ENCODE data around the gene PHF3.
A peak's percentile ranks its signal among the peaks of the same experiment; 100 is the strongest.

The PHF3 gene

GRCh38 chr6:63610944-63611343, 24.7 kb upstream of the PHF3 start:
- WGBS (ENCODE audit: insufficient coverage, insufficient read length), result no CpG with 5 or more reads among the region's 1 CpG

GRCh38 chr6:63611560-63611959, 24.0 kb upstream of the PHF3 start:
- H3K4me3 ChIP-seq (ENCODE audit: low read length), result no peak overlapping the region
- no CpG with 5 or more reads among the region's 1 CpG for WGBS (ENCODE audit: insufficient coverage, insufficient read length)
- no peaks in the 10 kb centered on the region for H3K36me3 ChIP-seq (ENCODE audit: control insufficient read depth, insufficient read depth, low read length)
- H3K4me1 ChIP-seq (ENCODE audit: control insufficient read depth, insufficient read depth, low read length), result no peaks in the 10 kb centered on the region
- H3K27me3 ChIP-seq (ENCODE audit: control insufficient read depth, insufficient read depth, low read length), result no peaks in the 10 kb centered on the region
- no peak for DNase-seq (ENCODE audit: low read depth, low spot score)
- H3K27ac ChIP-seq (ENCODE audit: low read length), result no peak overlapping the region
- no peaks in the 10 kb centered on the region for H3K9me3 ChIP-seq (ENCODE audit: control insufficient read depth, insufficient read depth, low read length)

More at GRCh38 chr6:63610944-63611343, 24.7 kb upstream of the PHF3 start:
- no peak for DNase-seq (ENCODE audit: low read depth, low spot score)
- Histone ChIP-seq H3K36me3 (ENCODE audit: control insufficient read depth, insufficient read depth, low read length) (no peaks in the 10 kb centered on the region), H3K4me3 (ENCODE audit: low read length) (no peak overlapping the region), H3K9me3 (ENCODE audit: control insufficient read depth, insufficient read depth, low read length) (no peaks in the 10 kb centered on the region), H3K27me3 (ENCODE audit: control insufficient read depth, insufficient read depth, low read length) (no peaks in the 10 kb centered on the region), H3K4me1 (ENCODE audit: control insufficient read depth, insufficient read depth, low read length) (no peaks in the 10 kb centered on the region), H3K27ac (ENCODE audit: low read length) (no peak overlapping the region)

DNA sequence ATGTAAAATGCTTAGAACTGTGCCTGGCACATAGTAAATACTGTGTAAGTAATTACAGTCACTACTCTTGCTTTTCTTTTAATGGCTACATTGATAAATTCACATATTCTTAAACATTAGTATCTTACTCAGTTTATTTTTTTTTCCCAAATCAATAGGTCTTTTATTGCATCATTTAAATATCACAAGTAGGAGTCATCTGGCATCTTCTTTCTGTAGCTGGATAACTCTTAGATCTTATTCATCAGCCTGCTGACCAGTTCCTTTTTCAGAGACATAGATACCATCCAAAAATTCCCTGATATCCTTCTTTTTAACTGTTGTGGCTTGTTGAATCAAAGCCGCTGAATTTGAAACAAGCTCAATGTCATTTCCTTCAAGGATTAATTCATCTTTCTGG, 20.0 kb upstream of the PHF3 start:
- Histone ChIP-seq H3K9me3 (ENCODE audit: control insufficient read depth, insufficient read depth, low read length) (no peaks in the 10 kb centered on the region), H3K4me1 (ENCODE audit: control insufficient read depth, insufficient read depth, low read length) (no peaks in the 10 kb centered on the region), H3K27me3 (ENCODE audit: control insufficient read depth, insufficient read depth, low read length) (no peaks in the 10 kb centered on the region), H3K4me3 (ENCODE audit: low read length) (no peak overlapping the region), H3K36me3 (ENCODE audit: control insufficient read depth, insufficient read depth, low read length) (no peaks in the 10 kb centered on the region), H3K27ac (ENCODE audit: low read length) (no peak overlapping the region)
- DNase-seq (ENCODE audit: low read depth, low spot score), result no peak
- WGBS (ENCODE audit: insufficient coverage, insufficient read length), result no CpG with 5 or more reads among the region's 1 CpG

- H3K27me3 ChIP-seq (ENCODE audit: control insufficient read depth, insufficient read depth, low read length), result no peaks in the 10 kb centered on the region
- no peak for DNase-seq (ENCODE audit: low read depth, low spot score)
- H3K4me1 ChIP-seq (ENCODE audit: control insufficient read depth, insufficient read depth, low read length), result no peaks in the 10 kb centered on the region
- WGBS (ENCODE audit: insufficient coverage, insufficient read length), result no CpG with 5 or more reads among the region's 2 CpGs
- H3K36me3 ChIP-seq (ENCODE audit: control insufficient read depth, insufficient read depth, low read length), result no peaks in the 10 kb centered on the region
- no peak overlapping the region for H3K4me3 ChIP-seq (ENCODE audit: low read length)
- H3K27ac ChIP-seq (ENCODE audit: low read length), result no peak overlapping the region
- no peaks in the 10 kb centered on the region for H3K9me3 ChIP-seq (ENCODE audit: control insufficient read depth, insufficient read depth, low read length)
Observed at GRCh38 chr6:63624091-63624490, 11.5 kb upstream of the PHF3 start.

DNA sequence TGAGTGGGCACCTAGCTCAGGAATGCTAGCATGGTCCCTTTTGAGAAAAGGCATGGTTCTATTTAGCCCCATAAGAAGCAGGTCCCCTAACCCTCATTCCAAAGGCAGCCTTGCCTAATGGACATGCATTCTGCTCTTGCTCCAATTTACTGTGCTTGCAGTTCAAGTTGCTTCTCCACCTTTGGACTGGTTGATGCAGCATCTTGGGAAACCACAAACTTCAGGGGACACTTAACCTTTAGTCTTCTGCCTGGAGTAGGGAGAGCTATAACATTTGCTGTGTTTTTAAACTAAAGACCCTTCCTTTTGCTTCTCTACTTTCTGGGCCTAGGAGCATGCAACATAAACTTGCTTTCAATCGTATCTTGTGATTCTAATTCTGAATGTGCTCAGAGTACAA, 5.1 kb upstream of the PHF3 start:
- Histone ChIP-seq H3K27me3 (ENCODE audit: control insufficient read depth, insufficient read depth, low read length) (no peaks in the 10 kb centered on the region), H3K4me3 (ENCODE audit: low read length) (no peak overlapping the region), H3K9me3 (ENCODE audit: control insufficient read depth, insufficient read depth, low read length) (no peaks in the 10 kb centered on the region), H3K27ac (ENCODE audit: low read length) (no peak overlapping the region), H3K36me3 (ENCODE audit: control insufficient read depth, insufficient read depth, low read length) (no peaks in the 10 kb centered on the region), H3K4me1 (ENCODE audit: control insufficient read depth, insufficient read depth, low read length) (no peaks in the 10 kb centered on the region)
- DNase-seq (ENCODE audit: low read depth, low spot score), result no peak
- whole genome bisulfite sequencing (ENCODE audit: insufficient coverage, insufficient read length), result no CpG with 5 or more reads among the region's 1 CpG

DNA sequence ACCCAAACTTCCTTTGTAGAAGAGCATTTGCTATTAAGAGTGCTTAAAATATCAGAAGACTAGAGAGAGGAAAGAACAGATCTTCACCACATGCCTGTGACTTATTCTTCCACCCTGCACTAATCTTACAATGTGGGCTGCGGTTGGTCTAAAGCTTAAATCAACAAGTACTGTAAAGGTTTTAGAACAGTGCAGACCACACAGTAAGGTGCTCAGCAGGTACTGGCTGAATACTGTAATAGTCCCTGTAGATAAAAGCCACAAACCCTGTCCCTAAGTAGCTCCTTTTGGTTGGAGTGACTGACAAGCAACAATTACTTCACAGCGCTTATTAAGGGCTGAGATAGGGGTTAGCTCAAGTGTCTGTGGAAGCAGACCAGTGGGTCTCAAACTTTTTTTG, 972 bp upstream of the PHF3 start:
- no peak overlapping the region for H3K4me3 ChIP-seq (ENCODE audit: low read length)
- H3K36me3 ChIP-seq (ENCODE audit: control insufficient read depth, insufficient read depth, low read length), result no peaks in the 10 kb centered on the region
- H3K27me3 ChIP-seq (ENCODE audit: control insufficient read depth, insufficient read depth, low read length), result no peaks in the 10 kb centered on the region
- WGBS (ENCODE audit: insufficient coverage, insufficient read length), result no CpG with 5 or more reads among the region's 2 CpGs
- H3K9me3 ChIP-seq (ENCODE audit: control insufficient read depth, insufficient read depth, low read length), result no peaks in the 10 kb centered on the region
- H3K4me1 ChIP-seq (ENCODE audit: control insufficient read depth, insufficient read depth, low read length), result no peaks in the 10 kb centered on the region
- no peak overlapping the region for H3K27ac ChIP-seq (ENCODE audit: low read length)
- no peak for DNase-seq (ENCODE audit: low read depth, low spot score)

DNA sequence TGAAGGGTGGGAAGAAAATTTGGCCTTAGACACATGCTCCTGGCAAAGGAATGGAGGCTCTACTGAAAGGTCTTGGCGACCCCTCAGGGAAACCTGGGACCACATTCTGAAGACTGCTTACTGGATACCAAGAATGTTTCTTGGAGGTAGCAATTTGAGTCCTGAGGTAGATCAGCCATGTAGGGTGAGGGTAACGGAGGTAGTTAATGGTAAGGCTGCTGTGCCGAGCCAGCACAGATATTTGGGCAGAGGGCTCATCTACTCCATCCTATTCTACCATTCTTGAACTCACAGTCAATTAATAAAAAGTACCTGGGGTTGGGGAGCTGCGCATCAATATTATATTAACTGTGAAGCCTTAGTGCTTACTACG, 401 bp upstream of the PHF3 start:
- no peak for DNase-seq (ENCODE audit: low read depth, low spot score)
- H3K4me3 ChIP-seq (ENCODE audit: low read length), result peak overlapping the region; percentile 23; the same call in 1 of the 2 replicates
- H3K27me3 ChIP-seq (ENCODE audit: control insufficient read depth, insufficient read depth, low read length), result no peaks in the 10 kb centered on the region
- no peak overlapping the region for H3K27ac ChIP-seq (ENCODE audit: low read length)
- no peaks in the 10 kb centered on the region for H3K36me3 ChIP-seq (ENCODE audit: control insufficient read depth, insufficient read depth, low read length)
- no CpG with 5 or more reads among the region's 5 CpGs for WGBS (ENCODE audit: insufficient coverage, insufficient read length)
- H3K9me3 ChIP-seq (ENCODE audit: control insufficient read depth, insufficient read depth, low read length), result no peaks in the 10 kb centered on the region
- H3K4me1 ChIP-seq (ENCODE audit: control insufficient read depth, insufficient read depth, low read length), result no peaks in the 10 kb centered on the region

DNA sequence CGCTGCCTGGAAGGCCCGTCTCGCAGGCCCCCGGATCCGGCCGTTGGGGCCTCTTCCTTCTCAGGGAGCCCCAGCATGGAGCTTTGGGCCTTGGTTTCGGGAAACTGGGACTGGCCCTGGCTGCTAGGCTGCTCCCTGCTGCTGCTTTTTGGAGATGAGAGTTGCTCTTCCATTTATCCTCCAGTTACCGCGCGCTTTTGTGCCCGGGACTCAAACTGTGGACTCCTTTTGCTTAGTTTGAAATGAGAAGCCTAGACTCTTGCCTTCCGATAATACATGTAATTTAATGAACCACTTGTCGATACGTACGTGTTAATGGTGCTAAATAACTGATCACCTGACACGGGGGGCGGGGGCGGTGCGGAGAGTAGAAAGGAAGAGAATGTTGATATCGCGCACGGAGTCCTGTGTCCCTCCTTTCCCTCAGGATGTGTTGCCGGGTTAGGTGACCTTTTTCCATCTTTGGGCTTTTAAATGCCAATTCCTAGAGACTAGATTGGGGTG, 968 bp downstream of the PHF3 start:
- Histone ChIP-seq H3K9me3 (ENCODE audit: control insufficient read depth, insufficient read depth, low read length) (no peaks in the 10 kb centered on the region), H3K27ac (ENCODE audit: low read length) (no peak overlapping the region), H3K27me3 (ENCODE audit: control insufficient read depth, insufficient read depth, low read length) (no peaks in the 10 kb centered on the region), H3K4me1 (ENCODE audit: control insufficient read depth, insufficient read depth, low read length) (no peaks in the 10 kb centered on the region), H3K36me3 (ENCODE audit: control insufficient read depth, insufficient read depth, low read length) (no peaks in the 10 kb centered on the region), H3K4me3 (ENCODE audit: low read length) (peak overlapping the region; percentile 81)
- DNase-seq (ENCODE audit: low read depth, low spot score), result no peak
- no CpG with 5 or more reads among the region's 23 CpGs for WGBS (ENCODE audit: insufficient coverage, insufficient read length)

DNA sequence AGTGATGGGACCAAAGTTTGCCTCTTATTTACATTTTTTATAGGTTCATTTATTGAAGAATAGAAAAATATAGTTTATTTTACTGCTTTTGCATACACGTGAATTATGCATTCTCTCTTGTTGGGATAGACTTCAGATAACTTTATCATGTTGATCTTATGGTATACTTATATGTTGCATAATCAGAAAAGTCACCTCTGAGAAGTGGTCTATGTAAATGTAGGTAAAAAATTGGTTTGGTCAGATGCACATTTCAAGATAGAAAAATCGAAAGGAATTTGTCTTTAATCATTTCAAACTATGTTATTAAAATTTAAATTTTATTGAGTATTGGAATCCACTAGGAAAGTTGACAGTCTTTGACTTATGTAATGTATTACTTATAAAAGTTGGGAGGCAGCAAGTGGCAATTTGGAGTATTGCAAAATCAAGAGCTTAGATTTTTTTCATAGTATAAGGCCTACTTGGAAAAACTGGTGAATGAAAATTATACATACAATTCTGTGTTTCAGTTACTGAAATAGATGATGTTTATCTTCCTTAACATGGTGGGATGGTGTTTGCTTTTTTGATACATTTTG, 2.4 kb downstream of the PHF3 start:
- Histone ChIP-seq H3K9me3 (ENCODE audit: control insufficient read depth, insufficient read depth, low read length) (no peaks in the 10 kb centered on the region), H3K27me3 (ENCODE audit: control insufficient read depth, insufficient read depth, low read length) (no peaks in the 10 kb centered on the region), H3K27ac (ENCODE audit: low read length) (no peak overlapping the region), H3K4me3 (ENCODE audit: low read length) (no peak overlapping the region), H3K36me3 (ENCODE audit: control insufficient read depth, insufficient read depth, low read length) (no peaks in the 10 kb centered on the region), H3K4me1 (ENCODE audit: control insufficient read depth, insufficient read depth, low read length) (no peaks in the 10 kb centered on the region)
- DNase-seq (ENCODE audit: low read depth, low spot score), result no peak
- WGBS (ENCODE audit: insufficient coverage, insufficient read length), result no CpG with 5 or more reads among the region's 2 CpGs

GRCh38 chr6:63640062-63640461, 4.5 kb downstream of the PHF3 start:
- H3K27me3 ChIP-seq (ENCODE audit: control insufficient read depth, insufficient read depth, low read length), result no peaks in the 10 kb centered on the region
- no peak overlapping the region for H3K4me3 ChIP-seq (ENCODE audit: low read length)
- no peaks in the 10 kb centered on the region for H3K9me3 ChIP-seq (ENCODE audit: control insufficient read depth, insufficient read depth, low read length)
- no peak overlapping the region for H3K27ac ChIP-seq (ENCODE audit: low read length)
- DNase-seq (ENCODE audit: low read depth, low spot score), result no peak
- no peaks in the 10 kb centered on the region for H3K36me3 ChIP-seq (ENCODE audit: control insufficient read depth, insufficient read depth, low read length)
- no CpG with 5 or more reads among the region's 2 CpGs for WGBS (ENCODE audit: insufficient coverage, insufficient read length)
- no peaks in the 10 kb centered on the region for H3K4me1 ChIP-seq (ENCODE audit: control insufficient read depth, insufficient read depth, low read length)

GRCh38 chr6:63643862-63644261, 8.3 kb downstream of the PHF3 start:
- no CpG with 5 or more reads among the region's 1 CpG for WGBS (ENCODE audit: insufficient coverage, insufficient read length)
- Histone ChIP-seq H3K27me3 (ENCODE audit: control insufficient read depth, insufficient read depth, low read length) (no peaks in the 10 kb centered on the region), H3K4me3 (ENCODE audit: low read length) (no peak overlapping the region), H3K27ac (ENCODE audit: low read length) (no peak overlapping the region), H3K9me3 (ENCODE audit: control insufficient read depth, insufficient read depth, low read length) (no peaks in the 10 kb centered on the region), H3K4me1 (ENCODE audit: control insufficient read depth, insufficient read depth, low read length) (no peaks in the 10 kb centered on the region), H3K36me3 (ENCODE audit: control insufficient read depth, insufficient read depth, low read length) (no peaks in the 10 kb centered on the region)
- no peak for DNase-seq (ENCODE audit: low read depth, low spot score)
